ENCODE measurements around the gene KIAA1958. TPM values are rescaled to one million over a fixed set of nuclear protein-coding genes. Genes with fewer than 3 reads are reported as not detected.

KIAA1958 gene
- total RNA-seq, 2 experiments from 2014 or later = 5.6 to 6.8 TPM

DNA sequence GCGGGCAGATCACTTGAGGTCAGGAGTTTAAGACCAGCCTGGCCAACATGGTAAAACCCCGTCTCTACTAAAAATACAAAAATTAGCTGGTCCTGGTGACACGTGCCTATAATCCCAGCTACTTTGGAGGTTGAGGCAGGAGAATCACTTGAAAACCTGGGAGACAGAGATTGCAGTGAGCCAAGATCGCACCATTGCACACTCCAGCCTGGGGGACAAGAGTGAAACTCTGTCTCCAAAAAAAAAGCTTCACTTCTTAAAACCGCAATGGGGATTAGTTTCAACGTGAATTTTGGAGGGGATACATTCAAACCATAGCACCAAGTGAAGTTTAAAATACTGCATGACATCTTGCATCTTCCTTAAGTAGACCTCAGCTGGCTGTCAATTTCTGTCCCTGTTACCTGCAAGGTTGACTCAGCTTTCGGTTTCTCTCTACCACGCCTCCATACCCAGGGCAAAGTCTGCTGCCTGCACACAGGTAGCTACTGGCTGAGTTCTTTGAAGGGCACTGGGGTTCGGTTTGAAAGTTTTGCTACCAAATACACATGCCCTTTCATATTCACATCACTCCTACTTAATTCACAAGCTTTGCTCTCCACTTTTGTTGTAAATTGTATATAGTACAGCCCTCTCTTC, 69.3 kb downstream of the KIAA1958 start:
- DNase-seq = no peak
- H3K27ac Mint-ChIP-seq = no peak overlapping the region

GRCh38 chr9:112556497-112557442, 70.1 kb downstream of the KIAA1958 start:
- H3K27me3 ChIP-seq (ENCODE audit: control insufficient read depth in 1 of 2, insufficient read depth in 2 of 2, low read length in 2 of 2) = no peaks in the 10 kb centered on the region

More for the DNA sequence above, 69.3 kb downstream of the KIAA1958 start:
- CTCF ChIA-PET = no interaction called here
- no peak for ATAC-seq (ENCODE audit: poor library complexity)
- POLR2A ChIA-PET = no interaction called here
- Histone ChIP-seq H3K36me3 (ENCODE audit: insufficient read depth, low read length) (no peaks in the 10 kb centered on the region), H3K27ac (ENCODE audit: low read depth in 1 of 2, low read length in 2 of 2) (no peak overlapping the region), H3K27me3 (ENCODE audit: control insufficient read depth in 1 of 2, insufficient read depth in 2 of 2, low read length in 2 of 2) (no peaks in the 10 kb centered on the region), H3K4me1 (ENCODE audit: insufficient read depth, low read length) (no peaks in the 10 kb centered on the region), H3K4me3 (ENCODE audit: low read length) (no peak overlapping the region), H3K9me3 (ENCODE audit: control insufficient read depth in 1 of 2, insufficient read depth in 1 of 2, low read length in 2 of 2) (no peaks in the 10 kb centered on the region)
- H3K27me3 Mint-ChIP-seq = no peaks in the 10 kb centered on the region
- no peaks in the 10 kb centered on the region for H3K4me1 Mint-ChIP-seq (ENCODE audit: low read depth)
- no peaks in the 10 kb centered on the region for H3K9me3 Mint-ChIP-seq
- no peak for TF ChIP-seq CTCF (IDR thresholded peaks at IDR 0.05)
- H3K36me3 Mint-ChIP-seq (ENCODE audit: low read depth) = no peaks in the 10 kb centered on the region
- intact Hi-C loops (cut with DNase I, micrococcal nuclease) = no loop called here
- H3K4me3 Mint-ChIP-seq = no peak overlapping the region

DNA sequence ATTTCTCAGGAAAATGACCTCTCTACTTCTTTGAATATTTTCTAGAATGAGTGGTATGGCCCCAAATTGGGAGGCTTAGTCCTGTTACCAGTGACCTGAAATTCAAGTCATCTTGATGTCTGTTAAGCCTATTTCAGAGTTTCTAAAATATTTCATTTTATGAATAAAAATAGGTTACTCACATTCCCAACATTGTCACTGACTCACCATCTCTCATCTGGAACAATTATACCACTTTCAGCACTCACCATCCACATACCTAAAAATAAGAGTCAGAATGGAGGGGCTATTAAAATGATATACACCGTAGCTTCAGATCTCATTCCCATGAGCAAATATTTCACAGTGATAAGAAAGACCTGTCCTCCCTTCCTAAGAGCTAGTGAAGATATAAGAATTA, 71.8 kb downstream of the KIAA1958 start:
- H3K27me3 Mint-ChIP-seq = no peaks in the 10 kb centered on the region
- Histone ChIP-seq H3K4me3 (ENCODE audit: low read length) (no peak overlapping the region), H3K27ac (ENCODE audit: low read depth in 1 of 2, low read length in 2 of 2) (no peak overlapping the region), H3K9me3 (ENCODE audit: control insufficient read depth in 1 of 2, insufficient read depth in 1 of 2, low read length in 2 of 2) (no peaks in the 10 kb centered on the region), H3K4me1 (ENCODE audit: insufficient read depth, low read length) (no peaks in the 10 kb centered on the region), H3K27me3 (ENCODE audit: control insufficient read depth in 1 of 2, insufficient read depth in 2 of 2, low read length in 2 of 2) (no peaks in the 10 kb centered on the region), H3K36me3 (ENCODE audit: insufficient read depth, low read length) (no peaks in the 10 kb centered on the region)
- H3K4me1 Mint-ChIP-seq (ENCODE audit: low read depth) = no peaks in the 10 kb centered on the region
- no peak overlapping the region for H3K4me3 Mint-ChIP-seq
- ChIA-PET POLR2A (no interaction called here), CTCF (no interaction called here)
- TF ChIP-seq CTCF (IDR thresholded peaks at IDR 0.05) = no peak
- intact Hi-C loops (cut with DNase I, micrococcal nuclease) = no loop called here
- DNase-seq (no peak), ATAC-seq (ENCODE audit: poor library complexity) (no peak)
- no peaks in the 10 kb centered on the region for H3K36me3 Mint-ChIP-seq (ENCODE audit: low read depth)
- no peaks in the 10 kb centered on the region for H3K9me3 Mint-ChIP-seq
- H3K27ac Mint-ChIP-seq = no peak overlapping the region

More at GRCh38 chr9:112556497-112557442, 70.1 kb downstream of the KIAA1958 start:
- Mint-ChIP-seq H3K27ac (no peak overlapping the region), H3K9me3 (no peaks in the 10 kb centered on the region), H3K36me3 (ENCODE audit: low read depth) (no peaks in the 10 kb centered on the region), H3K4me1 (ENCODE audit: low read depth) (no peaks in the 10 kb centered on the region), H3K4me3 (no peak overlapping the region), H3K27me3 (no peaks in the 10 kb centered on the region)
- Histone ChIP-seq H3K4me3 (ENCODE audit: low read length) (no peak overlapping the region), H3K36me3 (ENCODE audit: insufficient read depth, low read length) (no peaks in the 10 kb centered on the region), H3K27ac (ENCODE audit: low read depth in 1 of 2, low read length in 2 of 2) (no peak overlapping the region), H3K9me3 (ENCODE audit: control insufficient read depth in 1 of 2, insufficient read depth in 1 of 2, low read length in 2 of 2) (no peaks in the 10 kb centered on the region), H3K4me1 (ENCODE audit: insufficient read depth, low read length) (no peaks in the 10 kb centered on the region)
- DNase-seq (no peak), ATAC-seq (ENCODE audit: poor library complexity) (no peak)
- intact Hi-C loops (cut with DNase I, micrococcal nuclease) = no loop called here
- CTCF ChIA-PET = no interaction called here
- POLR2A ChIA-PET = no interaction called here
- TF ChIP-seq CTCF (IDR thresholded peaks at IDR 0.05) = no peak

Data from CD4-positive, alpha-beta T cell (primary cell).